ENCODE data around the gene CHST3. TPM values are rescaled to one million over a fixed set of nuclear protein-coding genes. Genes with fewer than 3 reads are reported as not detected.
"Not testable (repeated sequence)": the region's sequence is repeated elsewhere in the genome, so short reads cannot be mapped to it uniquely, and the experiment has no call there.

The CHST3 gene
- polyA plus RNA-seq, 3 donors = 17.1 to 18.9 (median 18.0) TPM

DNA sequence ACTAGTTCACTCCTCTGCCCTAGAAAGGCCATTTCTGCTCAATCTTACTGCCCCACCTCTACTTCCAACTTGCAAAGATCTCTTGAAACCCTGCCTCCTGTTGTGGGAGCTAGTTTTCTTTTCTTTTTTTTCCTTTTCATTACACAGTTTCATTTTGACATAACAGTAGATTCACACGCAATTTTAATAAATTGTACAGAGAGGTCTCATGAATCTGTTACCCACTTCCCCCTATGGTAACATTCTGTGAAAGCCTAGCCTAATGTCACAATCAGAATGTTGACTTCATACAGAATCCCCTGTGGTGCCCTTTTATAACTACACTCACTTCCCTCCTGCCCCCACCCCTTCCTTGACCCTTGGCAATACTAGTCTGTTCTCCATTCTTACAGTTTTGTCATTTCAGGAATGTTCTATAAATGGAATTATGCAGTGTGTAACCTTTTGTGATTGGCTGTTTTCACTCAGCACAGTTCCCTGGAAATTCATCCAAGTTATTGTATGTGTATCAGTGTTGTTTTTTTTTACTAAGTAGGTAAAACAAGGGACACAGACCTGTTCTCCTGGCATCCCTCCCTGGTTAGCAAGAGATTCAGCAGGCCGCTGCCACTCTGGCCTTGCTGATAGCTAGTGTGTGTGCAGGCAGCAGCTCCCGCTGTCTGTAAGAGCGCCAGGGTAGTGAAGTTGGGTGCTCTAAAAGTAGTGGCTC is 21.5 kb downstream of the CHST3 start:
- DNase-seq (ENCODE audit: low read depth in 3 of 3, low spot score in 2 of 3) = no peak

DNA sequence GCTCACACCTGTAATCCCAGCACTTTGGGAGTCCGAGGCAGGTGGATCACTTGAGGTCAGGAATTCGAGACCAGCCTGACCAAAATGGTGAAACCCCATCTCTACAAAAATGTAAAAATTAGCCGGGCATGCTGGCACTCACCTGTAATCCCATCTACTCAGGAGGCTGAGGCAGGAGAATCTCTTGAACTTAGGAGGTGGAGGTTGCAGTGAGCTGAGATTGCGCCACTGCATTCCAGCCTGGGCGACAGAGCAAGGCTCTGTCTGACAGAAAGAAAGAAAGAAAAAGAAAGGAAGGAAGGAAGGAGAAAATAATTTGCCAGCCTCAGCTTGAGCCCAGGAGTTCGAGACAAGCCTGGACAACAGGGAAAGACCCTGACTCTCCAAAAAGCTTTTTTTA is 24.7 kb downstream of the CHST3 start:
- not testable (repeated sequence) for DNase-seq (ENCODE audit: low read depth in 3 of 3, low spot score in 2 of 3)

DNA sequence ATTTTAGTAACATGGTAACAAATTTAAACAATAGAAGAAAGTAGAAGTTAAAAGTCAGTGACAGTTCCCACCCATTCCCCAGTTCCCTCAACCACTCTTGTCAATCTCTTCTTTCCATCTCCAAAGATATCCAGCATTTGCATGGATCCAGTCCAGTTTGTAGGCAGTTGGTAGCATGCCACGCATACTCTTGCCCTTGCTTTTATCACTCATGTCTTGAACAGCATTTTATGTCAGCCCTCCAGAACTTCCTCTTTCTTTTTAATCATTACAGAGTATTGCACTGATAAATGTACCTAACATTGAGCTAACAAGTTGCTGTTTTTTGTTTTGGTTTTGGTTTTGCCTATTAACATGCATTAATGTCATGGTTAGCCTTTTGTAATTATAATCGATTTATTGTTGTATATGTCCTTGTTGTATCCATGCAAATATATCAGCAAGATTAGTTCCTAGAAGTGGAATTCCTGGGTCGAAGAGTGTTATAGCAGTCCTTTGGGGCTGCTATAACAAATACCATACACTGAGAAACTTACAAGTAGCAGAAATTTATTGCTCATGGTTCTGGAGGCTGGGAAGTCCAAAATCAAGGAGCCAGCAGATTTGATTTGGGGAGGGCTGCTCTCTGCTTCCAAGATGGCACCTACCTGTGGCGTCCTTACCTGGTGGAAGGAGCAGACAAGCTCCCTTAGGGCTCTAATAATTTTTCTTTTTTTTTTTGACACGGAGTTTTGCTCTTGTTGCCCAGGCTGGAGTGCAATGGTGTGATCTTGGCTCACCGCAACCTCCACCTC is 25.7 kb downstream of the CHST3 start:
- DNase-seq (ENCODE audit: low read depth in 3 of 3, low spot score in 2 of 3) = no peak

GRCh38 chr10:71990706-71991269 is 26.6 kb downstream of the CHST3 start:
- no peak for DNase-seq (ENCODE audit: low read depth in 3 of 3, low spot score in 2 of 3)

DNA sequence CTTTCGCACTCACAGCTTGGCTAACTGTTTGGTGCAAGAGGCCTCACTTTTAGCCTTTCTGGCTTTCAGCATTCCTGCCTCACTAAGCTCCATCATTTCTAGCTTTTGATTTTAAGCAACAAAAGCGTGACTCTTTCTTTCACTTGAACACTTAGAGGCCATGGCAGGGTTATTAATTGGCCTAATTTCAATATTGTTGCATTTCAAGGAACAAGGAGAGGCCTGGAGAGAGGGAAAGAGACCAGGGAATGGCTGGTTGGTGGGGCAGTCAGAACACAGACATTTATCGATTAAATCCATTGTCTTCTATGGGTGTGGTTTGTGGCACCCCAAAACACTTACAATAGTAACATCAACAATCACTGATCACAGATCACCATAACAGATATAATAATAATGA is 31.3 kb downstream of the CHST3 start:
- no peak for DNase-seq (ENCODE audit: low read depth in 3 of 3, low spot score in 2 of 3)

DNA sequence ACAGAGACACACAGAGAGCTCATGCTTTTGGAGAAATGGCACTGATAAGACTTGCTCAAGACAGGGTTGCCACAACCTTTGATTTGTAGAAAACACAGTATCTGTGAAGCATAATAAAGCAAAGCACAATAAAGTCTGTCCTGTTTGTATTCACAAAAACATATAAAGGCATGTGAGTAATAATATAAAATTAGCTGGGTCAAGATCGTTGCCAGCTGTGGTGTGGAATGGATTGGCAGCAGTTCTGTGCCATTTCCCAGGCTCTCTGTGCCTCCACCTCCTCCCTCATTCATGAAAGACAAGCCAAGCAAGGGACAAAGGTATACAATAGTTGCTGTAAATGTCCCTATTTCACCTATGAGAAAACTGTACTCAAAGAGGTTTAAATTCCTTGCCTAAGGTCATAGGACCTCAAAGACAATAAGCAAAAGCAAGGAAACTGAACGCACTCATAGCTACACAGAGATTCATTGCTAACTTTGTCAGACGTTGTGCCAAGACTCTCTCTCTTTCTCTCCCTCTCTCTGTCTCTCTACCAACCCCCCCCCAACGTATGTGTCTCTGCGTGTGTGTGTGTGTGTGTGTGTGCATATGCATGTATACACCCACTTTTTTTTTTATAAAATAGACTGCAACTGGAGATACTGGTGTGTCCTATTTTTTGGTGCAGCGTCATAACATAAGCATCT is 31.8 kb downstream of the CHST3 start:
- no peak for DNase-seq (ENCODE audit: low read depth in 3 of 3, low spot score in 2 of 3)

DNA sequence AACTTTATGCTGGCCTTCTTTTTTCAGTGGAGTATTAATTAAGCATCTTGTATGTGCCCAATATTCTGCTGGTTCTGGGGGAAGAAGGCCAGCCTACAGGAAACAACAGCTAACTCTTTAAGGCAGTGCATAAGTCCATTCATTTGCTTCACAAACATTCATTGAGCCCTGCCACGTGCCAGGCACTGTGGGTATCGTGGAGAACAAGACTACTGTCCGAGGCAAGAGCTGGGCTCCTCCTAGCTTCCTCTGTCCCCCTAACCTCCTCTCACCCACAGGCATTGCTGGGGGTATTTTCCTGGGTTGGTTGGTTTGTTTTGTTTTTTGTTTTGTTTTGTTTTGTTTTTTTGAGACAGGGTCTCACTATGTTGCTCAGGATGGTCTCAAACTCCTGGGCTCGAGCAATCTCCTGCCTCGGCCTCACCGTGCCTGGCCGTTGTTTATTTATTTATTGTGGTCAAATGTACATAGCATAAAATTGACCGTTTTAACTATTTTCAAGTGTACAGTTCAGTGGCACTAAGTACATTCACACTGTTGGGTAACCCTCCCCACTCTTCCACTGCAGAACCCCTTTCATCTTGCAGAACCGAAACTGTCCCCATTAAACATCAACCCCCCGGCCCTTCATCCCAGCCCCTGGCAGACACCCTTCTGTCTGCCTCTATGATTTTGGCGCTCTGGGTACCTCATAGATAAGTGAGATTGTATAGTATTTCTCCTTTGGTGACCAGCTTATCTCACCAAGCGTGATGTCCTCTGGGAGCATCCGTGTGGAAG is 32.6 kb downstream of the CHST3 start:
- no peak for DNase-seq (ENCODE audit: low read depth in 3 of 3, low spot score in 2 of 3)

GRCh38 chr10:71998119-71998839 is 34.1 kb downstream of the CHST3 start:
- no peak for DNase-seq (ENCODE audit: low read depth in 3 of 3, low spot score in 2 of 3)

- no peak for DNase-seq (ENCODE audit: low read depth in 3 of 3, low spot score in 2 of 3)
These were observed 34.6 kb downstream of the CHST3 start for GRCh38 chr10:71998840-71999194.

DNA sequence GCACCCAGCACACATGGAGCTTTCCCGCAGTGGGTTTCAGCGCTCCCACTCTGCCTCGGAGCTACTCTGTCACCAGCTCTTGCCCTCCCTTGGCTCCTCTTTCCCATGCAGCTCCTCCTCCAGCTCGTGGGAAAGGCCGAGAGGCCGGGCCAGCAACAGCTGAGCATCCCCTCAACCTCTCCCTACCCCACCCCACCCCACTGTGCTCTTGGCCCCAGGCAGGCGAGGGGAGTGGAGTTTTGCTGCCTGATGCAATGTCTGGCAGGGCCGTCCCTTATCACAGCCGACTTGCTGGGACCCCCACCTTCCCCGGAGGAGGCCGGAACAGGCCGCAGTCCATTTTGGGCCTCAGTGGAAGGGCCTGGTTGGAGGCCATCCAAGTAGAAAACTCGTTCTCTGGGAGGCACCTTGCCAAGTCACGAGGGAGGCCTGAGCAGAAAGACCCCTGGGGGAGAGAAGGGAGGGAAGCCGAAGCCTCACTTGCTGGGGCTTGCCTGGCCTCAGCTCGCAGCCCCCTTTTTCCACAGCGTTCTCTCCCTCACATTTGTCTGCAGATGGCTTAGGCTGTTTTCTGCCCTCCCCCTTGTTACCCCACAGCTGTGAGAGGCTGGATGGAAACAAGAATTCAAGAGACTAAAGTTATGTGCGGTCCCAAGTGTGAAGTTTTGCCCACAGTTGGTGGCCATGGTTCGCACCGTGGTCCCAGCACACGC is 35.3 kb downstream of the CHST3 start:
- peak; percentile 75 to 84 (median 81) for DNase-seq (ENCODE audit: low read depth in 3 of 3, low spot score in 2 of 3)

GRCh38 chr10:72000073-72001032 is 36.2 kb downstream of the CHST3 start:
- DNase-seq (ENCODE audit: low read depth in 3 of 3, low spot score in 2 of 3) = no peak

- DNase-seq (ENCODE audit: low read depth in 3 of 3, low spot score in 2 of 3) = no peak
These were observed 36.8 kb downstream of the CHST3 start for GRCh38 chr10:72001033-72001395.

DNA sequence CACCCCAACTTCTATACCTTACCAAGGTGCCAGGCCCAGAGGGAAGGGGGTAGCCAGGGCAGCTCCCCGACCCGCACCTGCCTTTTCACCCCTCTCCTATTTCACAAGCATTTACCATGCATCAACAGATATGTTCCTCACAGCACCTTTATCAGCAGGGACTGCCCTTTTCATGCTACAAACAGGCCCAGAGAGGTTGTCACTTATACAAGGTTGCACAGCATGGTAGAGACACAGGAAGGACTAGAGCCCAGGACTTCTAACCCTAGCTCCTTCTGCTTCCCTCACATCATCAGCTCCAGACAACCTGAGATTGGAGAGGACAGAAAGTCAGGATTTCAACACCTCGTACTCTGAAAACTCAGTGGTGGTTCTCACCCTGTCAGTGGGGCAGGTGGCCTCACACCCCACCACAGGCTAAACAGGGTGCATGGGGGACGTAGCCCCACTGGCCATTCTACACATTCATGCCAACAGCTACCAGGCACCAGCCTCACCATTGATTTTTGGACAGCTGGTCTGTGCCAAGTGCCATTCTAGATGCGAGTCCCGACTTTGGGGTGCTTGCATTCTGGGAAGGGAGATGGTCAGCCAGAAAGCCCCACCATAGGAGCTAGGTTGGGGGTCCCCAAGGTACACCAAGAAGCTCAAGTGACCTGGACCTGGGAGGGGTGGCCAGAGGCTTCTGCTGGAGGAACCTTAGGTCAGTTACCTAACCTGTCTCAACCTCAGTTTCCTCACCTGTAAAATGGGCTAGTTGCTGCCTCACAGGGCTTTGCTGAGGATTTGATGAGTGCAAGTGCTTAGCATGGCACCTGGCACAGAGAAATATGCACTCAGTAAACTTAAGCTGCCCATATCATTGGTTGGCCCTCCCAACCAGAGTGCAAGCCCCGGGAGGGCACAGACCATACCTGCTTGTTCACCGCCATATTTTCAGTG is 38.4 kb downstream of the CHST3 start:
- DNase-seq (ENCODE audit: low read depth in 3 of 3, low spot score in 2 of 3) = no peak

- DNase-seq (ENCODE audit: low read depth in 3 of 3, low spot score in 2 of 3) = no peak
These were observed 41.8 kb downstream of the CHST3 start for GRCh38 chr10:72006026-72006425.

GRCh38 chr10:72007246-72007892 is 43.2 kb downstream of the CHST3 start:
- DNase-seq (ENCODE audit: low read depth in 3 of 3, low spot score in 2 of 3) = no peak

DNA sequence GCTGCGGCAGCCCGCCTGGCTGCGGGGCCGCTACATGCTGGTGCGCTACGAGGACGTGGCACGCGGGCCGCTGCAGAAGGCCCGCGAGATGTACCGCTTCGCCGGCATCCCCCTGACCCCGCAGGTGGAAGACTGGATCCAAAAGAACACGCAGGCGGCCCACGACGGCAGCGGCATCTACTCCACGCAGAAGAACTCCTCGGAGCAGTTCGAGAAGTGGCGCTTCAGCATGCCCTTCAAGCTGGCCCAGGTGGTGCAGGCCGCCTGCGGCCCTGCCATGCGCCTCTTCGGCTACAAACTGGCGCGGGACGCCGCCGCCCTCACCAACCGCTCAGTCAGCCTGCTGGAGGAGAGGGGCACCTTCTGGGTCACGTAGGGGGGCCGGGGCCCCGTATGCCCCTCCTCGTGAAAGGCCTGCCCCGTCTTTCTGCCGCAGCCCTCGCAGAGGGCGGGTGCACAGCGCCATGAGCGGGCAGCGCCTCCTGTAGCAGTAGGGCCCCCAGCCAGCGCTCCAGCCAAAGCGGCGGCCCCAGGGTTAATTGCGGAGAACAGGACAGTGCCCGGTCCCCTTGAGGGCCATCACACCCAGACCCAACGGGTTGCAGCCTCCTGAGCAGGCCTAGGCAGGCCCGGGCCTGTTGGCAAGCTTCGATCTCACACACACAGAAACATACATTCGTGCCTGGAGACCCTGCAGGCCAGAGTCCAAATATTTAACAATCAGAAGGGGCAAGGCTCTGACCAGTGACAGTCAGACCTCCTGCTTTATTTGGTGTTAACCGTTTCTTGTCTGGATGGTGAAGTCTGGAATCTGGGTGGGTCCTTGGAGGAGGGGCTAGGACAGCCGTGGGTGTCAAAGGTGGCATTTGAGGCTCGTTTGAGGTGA is 44.1 kb downstream of the CHST3 start:
- DNase-seq (ENCODE audit: low read depth in 3 of 3, low spot score in 2 of 3) = no peak

All from right renal cortex interstitium (tissue), 3 donors.